Measurements from ENCODE around the gene CCDC88A.

DNA sequence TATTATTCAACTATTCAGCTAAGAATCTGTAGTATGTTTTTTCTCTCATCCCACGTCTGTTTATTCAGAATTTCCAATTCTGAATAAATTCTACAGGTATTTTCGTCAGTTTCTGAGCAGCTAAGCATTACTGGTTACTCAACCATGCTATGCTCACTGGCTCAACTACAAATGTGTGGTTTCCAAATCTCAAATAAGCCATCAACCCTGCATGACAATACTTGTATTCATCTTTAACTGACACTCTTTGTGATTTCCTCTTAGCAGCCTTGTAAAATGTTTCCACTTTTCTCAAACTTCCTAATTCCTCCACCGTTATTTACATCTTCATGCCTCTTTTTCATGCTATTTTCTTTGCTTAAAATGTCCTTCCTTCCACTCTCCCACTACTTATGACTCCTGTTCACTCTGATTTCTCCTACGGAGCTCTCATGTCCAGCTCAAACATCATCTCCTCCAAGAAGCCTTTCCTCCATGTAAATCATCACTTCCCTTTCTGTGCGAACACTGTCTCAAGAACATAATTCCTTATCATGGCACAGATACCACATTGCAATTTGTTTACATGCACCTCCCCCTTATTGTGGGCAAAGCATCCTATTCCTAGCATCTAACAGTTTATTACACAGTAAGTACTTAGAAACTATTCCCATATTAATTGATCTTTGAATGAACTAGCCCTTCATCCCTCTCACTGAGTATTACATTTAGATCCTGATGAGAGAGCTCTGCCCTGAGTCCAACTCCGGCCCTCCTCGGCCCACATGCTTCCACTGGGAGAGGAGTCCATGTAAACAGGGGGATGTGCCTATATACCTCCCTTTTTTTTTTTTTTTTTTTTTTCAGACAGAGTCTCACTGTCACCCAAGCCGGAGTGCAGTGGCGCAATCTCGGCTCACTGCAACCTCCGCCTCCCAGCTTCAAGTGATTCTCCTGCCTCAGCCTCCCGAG is 10.5 kb downstream of the CCDC88A start:
- TF ChIP-seq CTCF (IDR thresholded peaks at IDR 0.05), result no peak
- no peak for TF ChIP-seq POLR2A (IDR thresholded peaks at IDR 0.05)

Measured in esophagus squamous epithelium (tissue), 4 donors.